Tibial nerve (tissue), 4 donors: ENCODE results near the gene STOM. TPM values are rescaled to one million over a fixed set of nuclear protein-coding genes. Genes with fewer than 3 reads are reported as not detected.

Experiments
- DNase-seq, 2 donors: peaks; one replicate each; pipeline ENCODE4 v3.0.0-alpha.2; 2019; ENCODE audit warnings: low spot score in 2 of 2
- H3K27ac ChIP-seq, 4 donors: fragments of 200-600 bp; sonication (generic) in 3 of 4; one replicate each; pipeline ENCODE4 v1.5.1; 2017 to 2019; ENCODE audit warnings: mild to moderate bottlenecking in 1 of 4
- H3K27me3 ChIP-seq, 2 donors: fragments of 200-600 bp; sonication (generic) in 1 of 2; one replicate each; pipeline versions ENCODE4 v1.5.1 to v1.6.0; 2017 to 2019
- H3K36me3 ChIP-seq, 3 donors: fragments of 200-600 bp; sonication (generic); one replicate each; pipeline ENCODE4 v1.5.1; 2018 to 2019
- H3K4me1 ChIP-seq, 4 donors: fragments of 200-600 bp; sonication (generic) in 3 of 4; one replicate each; pipeline ENCODE4 v1.5.1; 2017 to 2019
- H3K4me3 ChIP-seq, 4 donors: fragments of 200-600 bp; sonication (generic) in 3 of 4; one replicate each; pipeline ENCODE4 v1.5.1; 2017 to 2019; ENCODE audit warnings: mild to moderate bottlenecking in 1 of 4, moderate library complexity in 1 of 4
- H3K9me3 ChIP-seq, 4 donors: fragments of 200-600 bp; sonication (generic) in 3 of 4; one replicate each; pipeline ENCODE4 v1.5.1; 2017 to 2019
- EP300 ChIP-seq, 2 donors: sonication (generic); formaldehyde crosslinking; IDR thresholded peaks; one replicate each; pipeline ENCODE4 v1.6.1; 2017; ENCODE audit warnings: antibody characterized with exemption in 2 of 2, mild to moderate bottlenecking in 1 of 2
- POLR2A ChIP-seq, 2 donors: fragments of 450-650 bp; IDR thresholded peaks; one replicate each; pipeline ENCODE4 v1.6.1; 2017; ENCODE audit warnings: antibody characterized with exemption in 2 of 2, mild to moderate bottlenecking in 2 of 2, moderate library complexity in 2 of 2
- WGBS, 2 donors: methylation state at CpG; one replicate each; pipeline ENCODE4 v1.1.5; 2018; 5-methylcytosine and 5-hydroxymethylcytosine counted together
- total RNA-seq, 4 donors: library from RNA; depleted of rRNA; stranded (reverse); fragments of >200 nt; gene quantifications; one replicate each; pipeline ENCODE4 v1.1.0, GENCODE V29; 2016
- TF ChIP-seq, protein P1 (sequence below), 5 experiments: fragments of 200-600 bp in 3 of 5; fragments of 450-650 bp in 2 of 5; sonication (generic) in 3 of 5; IDR thresholded peaks; one replicate each; pipeline ENCODE4 v1.5.1; 2016 to 2019; ENCODE audit warnings: antibody characterized with exemption in 5 of 5, mild to moderate bottlenecking in 3 of 5, moderate library complexity in 2 of 5

STOM gene
- total RNA-seq, 4 donors from 2014 or later, result 164 to 310 (median 232) TPM

DNA sequence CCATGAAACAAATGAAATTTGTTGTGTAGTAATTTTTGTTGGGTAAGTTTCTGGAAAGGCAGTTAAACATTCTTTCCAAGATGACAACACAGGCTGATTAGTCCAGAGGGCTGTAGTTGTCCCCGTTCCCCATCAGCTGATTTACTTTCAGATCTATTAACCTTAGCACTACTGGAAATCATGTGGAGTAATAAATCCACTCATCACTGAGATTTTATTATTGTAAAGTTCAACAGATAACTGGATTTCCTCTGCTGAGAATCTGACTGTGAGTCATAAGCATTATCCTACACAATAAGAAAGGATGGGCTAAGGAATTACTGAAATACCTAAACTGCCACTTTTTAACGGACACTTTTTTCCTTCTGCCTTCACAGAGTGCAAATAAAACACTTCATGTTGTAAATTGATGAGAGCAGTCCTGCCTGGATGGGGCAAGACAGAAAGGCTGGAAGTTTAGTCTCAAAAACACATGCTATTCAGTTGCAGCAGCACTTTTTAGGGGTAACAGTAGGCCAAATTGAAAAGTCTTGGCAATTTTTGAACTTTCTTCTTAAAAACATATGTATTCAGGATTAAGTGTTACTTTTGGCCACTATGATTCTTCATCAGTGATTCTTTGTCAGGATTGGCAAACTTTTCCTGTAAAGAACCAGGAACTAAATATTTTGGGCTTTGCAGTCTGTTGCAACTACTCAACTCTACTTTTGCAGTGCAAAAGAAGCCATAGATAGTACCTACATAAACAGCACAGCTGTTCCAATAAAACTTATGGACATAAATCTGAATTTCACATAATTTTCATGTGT, 7.0 kb downstream of the STOM start:
- 0 to 4% methylated on average over 2 of the region's 2 CpGs for WGBS, 2 donors
- no peaks in the 10 kb centered on the region for H3K36me3 ChIP-seq
- peak overlapping the region; percentile 46 to 98 (median 78) for H3K27ac ChIP-seq
- peak overlapping the region in 1 of 4 donors; percentile 0 for H3K4me3 ChIP-seq
- peaks cover 0 to 99% (median 61%) of the 10 kb centered on the region in 4 donors for H3K4me1 ChIP-seq
- TF ChIP-seq POLR2A (IDR thresholded peaks at IDR 0.05) (no peak), EP300 (IDR thresholded peaks at IDR 0.05) (peak; percentile 46 to 88)
- no peaks in the 10 kb centered on the region for H3K9me3 ChIP-seq
- no peaks in the 10 kb centered on the region for H3K27me3 ChIP-seq
- no peak for DNase-seq

DNA sequence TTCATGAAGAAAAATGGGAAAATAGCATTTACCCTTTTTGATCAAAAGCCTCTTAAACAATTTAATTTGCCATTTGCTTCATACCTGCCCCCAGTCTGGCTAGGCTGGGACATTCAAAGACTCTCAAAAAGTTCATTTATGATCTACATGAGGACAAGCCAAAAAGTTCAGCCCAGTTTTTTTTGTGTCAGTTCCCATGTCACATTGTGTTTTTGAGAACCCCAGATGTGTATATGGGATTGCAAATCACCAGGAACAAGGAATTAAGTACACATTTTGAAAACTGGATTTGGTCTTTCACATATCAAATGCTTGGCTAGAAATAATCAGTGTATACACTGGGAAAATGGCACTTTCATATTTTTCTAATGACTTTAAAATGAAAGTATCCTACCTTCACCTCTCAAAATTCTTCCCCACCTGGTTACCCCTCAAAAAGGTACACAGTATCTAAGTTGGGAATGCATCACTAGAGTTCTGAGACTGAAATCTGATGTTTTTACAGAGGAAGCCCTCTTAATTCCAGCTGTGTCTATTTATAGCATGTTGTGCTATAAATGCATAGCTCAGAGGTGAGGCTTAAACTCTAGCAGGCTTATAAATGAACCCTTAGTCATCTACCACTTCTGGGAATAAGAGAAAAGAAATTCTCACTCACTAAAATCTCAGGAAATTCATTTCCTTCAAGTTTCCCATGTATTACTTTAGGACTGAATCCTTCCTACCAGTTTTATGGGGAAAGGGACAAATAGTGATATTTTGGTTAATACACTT, 9.3 kb downstream of the STOM start:
- no peaks in the 10 kb centered on the region for H3K9me3 ChIP-seq
- no peak for DNase-seq
- no peak overlapping the region for H3K4me3 ChIP-seq
- H3K27me3 ChIP-seq, result no peaks in the 10 kb centered on the region
- TF ChIP-seq POLR2A (IDR thresholded peaks at IDR 0.05) (no peak), EP300 (IDR thresholded peaks at IDR 0.05) (no peak)
- TF ChIP-seq, protein P1, sequence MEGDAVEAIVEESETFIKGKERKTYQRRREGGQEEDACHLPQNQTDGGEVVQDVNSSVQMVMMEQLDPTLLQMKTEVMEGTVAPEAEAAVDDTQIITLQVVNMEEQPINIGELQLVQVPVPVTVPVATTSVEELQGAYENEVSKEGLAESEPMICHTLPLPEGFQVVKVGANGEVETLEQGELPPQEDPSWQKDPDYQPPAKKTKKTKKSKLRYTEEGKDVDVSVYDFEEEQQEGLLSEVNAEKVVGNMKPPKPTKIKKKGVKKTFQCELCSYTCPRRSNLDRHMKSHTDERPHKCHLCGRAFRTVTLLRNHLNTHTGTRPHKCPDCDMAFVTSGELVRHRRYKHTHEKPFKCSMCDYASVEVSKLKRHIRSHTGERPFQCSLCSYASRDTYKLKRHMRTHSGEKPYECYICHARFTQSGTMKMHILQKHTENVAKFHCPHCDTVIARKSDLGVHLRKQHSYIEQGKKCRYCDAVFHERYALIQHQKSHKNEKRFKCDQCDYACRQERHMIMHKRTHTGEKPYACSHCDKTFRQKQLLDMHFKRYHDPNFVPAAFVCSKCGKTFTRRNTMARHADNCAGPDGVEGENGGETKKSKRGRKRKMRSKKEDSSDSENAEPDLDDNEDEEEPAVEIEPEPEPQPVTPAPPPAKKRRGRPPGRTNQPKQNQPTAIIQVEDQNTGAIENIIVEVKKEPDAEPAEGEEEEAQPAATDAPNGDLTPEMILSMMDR (IDR thresholded peaks at IDR 0.05), result no peak
- H3K4me1 ChIP-seq, result peaks cover 0 to 94% (median 54%) of the 10 kb centered on the region in 4 donors
- H3K27ac ChIP-seq, result peak overlapping the region in 3 of 4 donors; percentile 7 to 98 (median 95)
- peaks cover 0 to 7% (median 0%) of the 10 kb centered on the region in 3 donors for H3K36me3 ChIP-seq

DNA sequence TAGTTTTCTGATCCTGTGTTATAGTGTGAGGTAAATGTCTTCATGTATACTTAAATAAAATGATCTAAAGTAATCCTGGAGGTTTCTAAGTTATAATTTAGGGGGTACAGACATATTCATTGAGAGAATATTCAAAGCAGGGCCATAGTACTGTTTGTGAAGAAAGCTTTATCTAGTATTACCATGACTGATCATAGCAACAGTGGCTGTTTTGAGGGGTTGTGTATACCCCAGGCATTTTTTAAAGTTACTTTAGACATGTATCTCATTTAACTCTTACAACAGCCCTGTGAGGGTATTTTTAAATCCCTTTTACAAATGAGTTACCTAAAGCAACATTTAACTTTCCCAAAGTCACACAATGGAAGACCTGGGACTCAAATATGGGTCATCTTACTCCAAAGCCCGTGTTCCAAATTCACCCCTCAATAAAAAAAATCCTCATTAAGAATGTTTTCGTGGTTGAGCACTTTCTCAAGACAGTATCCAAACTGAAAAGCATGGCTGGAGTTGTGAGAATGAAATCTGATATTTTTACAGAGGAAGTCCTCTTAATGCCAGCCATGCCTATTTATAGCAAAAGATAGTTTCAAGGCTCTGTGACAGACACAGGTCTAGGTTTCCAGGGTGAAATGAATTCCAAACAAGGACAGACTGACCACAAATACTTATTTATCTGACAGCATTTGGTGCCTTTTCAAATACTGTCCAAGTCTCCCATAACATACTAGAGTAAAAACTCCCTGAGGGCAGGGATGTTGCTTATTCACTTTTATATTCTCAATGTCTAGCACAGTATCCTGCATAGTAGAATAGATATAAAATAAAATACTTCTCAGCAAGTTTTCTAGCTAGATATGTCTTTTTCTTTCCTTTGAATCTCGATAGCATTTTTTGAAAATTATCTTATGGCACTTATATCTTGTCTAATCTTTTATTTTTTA, 10.4 kb downstream of the STOM start:
- peaks cover 0 to 12% (median 0%) of the 10 kb centered on the region in 3 donors for H3K36me3 ChIP-seq
- H3K27me3 ChIP-seq, result no peaks in the 10 kb centered on the region
- no peaks in the 10 kb centered on the region for H3K9me3 ChIP-seq
- peak overlapping the region in 3 of 4 donors; percentile 38 to 66 (median 46) for H3K27ac ChIP-seq
- peaks cover 0 to 85% (median 49%) of the 10 kb centered on the region in 4 donors for H3K4me1 ChIP-seq
- no peak for DNase-seq
- 75 to 77% methylated on average over 3 of the region's 3 CpGs for WGBS, 2 donors
- TF ChIP-seq, protein P1 (IDR thresholded peaks at IDR 0.05), result no peak
- no peak for TF ChIP-seq POLR2A (IDR thresholded peaks at IDR 0.05)
- no peak for TF ChIP-seq EP300 (IDR thresholded peaks at IDR 0.05)
- no peak overlapping the region for H3K4me3 ChIP-seq

DNA sequence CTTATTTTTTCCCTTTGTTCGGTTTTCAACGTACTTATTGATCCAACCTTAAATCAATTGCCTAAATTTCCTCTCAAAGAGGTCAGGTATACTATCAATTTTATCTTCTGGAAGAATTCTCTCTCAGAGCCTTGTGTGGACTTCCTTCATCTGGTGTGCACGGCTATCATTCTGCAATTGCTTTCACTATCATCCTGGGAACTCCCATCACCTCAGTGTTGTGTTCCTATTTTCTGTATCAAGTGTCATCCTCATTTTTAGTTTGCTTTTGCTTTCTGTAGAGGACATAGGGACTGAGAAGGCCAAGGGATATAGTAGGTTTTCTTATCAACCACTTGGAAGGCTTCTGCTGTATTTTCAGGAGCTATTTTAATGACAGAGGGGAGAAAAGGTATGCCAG, 11.3 kb downstream of the STOM start:
- H3K4me3 ChIP-seq, result no peak overlapping the region
- peaks cover 0 to 76% (median 46%) of the 10 kb centered on the region in 4 donors for H3K4me1 ChIP-seq
- 65 to 67% methylated on average over 3 of the region's 3 CpGs for WGBS, 2 donors
- H3K27me3 ChIP-seq, result no peaks in the 10 kb centered on the region
- H3K36me3 ChIP-seq, result peaks cover 0 to 19% (median 0%) of the 10 kb centered on the region in 3 donors
- peak overlapping the region in 3 of 4 donors; percentile 38 to 66 (median 42) for H3K27ac ChIP-seq
- no peak for DNase-seq
- no peak for TF ChIP-seq EP300 (IDR thresholded peaks at IDR 0.05)
- TF ChIP-seq POLR2A (IDR thresholded peaks at IDR 0.05), result no peak
- TF ChIP-seq, protein P1 (IDR thresholded peaks at IDR 0.05), result no peak
- H3K9me3 ChIP-seq, result no peaks in the 10 kb centered on the region

DNA sequence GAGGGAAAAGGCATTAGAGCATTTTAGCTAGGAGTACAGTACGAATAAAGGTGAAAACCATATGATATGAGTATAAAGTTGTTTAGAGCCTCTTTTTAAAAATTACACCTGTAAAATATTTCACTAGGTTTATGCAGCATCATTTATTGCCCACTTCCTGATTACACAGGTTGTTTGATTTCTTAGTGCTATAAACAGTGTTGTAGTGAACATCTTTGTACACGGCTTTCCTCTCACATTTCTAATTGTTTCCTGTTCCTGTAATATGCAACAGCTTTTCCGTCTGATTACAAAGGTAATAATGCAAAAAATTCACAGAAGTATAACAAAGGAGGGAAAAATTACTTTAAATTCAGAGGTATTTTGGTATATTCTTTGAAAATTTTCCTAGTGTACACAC, 13.0 kb downstream of the STOM start:
- H3K4me1 ChIP-seq, result peaks cover 0 to 75% (median 40%) of the 10 kb centered on the region in 4 donors
- H3K27ac ChIP-seq, result peak overlapping the region in 3 of 4 donors; percentile 14 to 46 (median 42)
- WGBS, 2 donors, result 77 to 85% methylated on average over 3 of the region's 3 CpGs
- no peaks in the 10 kb centered on the region for H3K9me3 ChIP-seq
- H3K36me3 ChIP-seq, result peaks cover 0 to 37% (median 0%) of the 10 kb centered on the region in 3 donors
- TF ChIP-seq EP300 (IDR thresholded peaks at IDR 0.05) (no peak), POLR2A (IDR thresholded peaks at IDR 0.05) (no peak)
- TF ChIP-seq, protein P1 (IDR thresholded peaks at IDR 0.05), result no peak
- no peak for DNase-seq
- H3K4me3 ChIP-seq, result no peak overlapping the region
- no peaks in the 10 kb centered on the region for H3K27me3 ChIP-seq
